GM10248 (cell line): ENCODE measurements around the gene SGIP1.
"Not testable (repeated sequence)": the region's sequence is repeated elsewhere in the genome, so short reads cannot be mapped to it uniquely, and the experiment has no call there.

Source experiments
- CTCF ChIA-PET: fragments of 300-600 bp; sonication (Branson Sonifier 250); formaldehyde crosslinking; extraction: SDS; loops from one replicate; lab custom pipeline; 2021; ENCODE audit warnings: antibody characterized with exemption; lab: Yijun Ruan, JAX
- POLR2A ChIA-PET: fragments of 350-650 bp; sonication (Branson Sonifier 250); formaldehyde crosslinking; extraction: SDS; loops from one replicate; lab custom pipeline; 2020; ENCODE audit warnings: antibody characterized with exemption; lab: Yijun Ruan, JAX
- DNase-seq: peaks from one replicate; pipeline ENCODE4 v3.0.0; 2012; ENCODE audit errors: extremely low spot score
- TF ChIP-seq, protein P1 (sequence below): IDR thresholded peaks from 2 replicates; pipeline ENCODE4 v1.5.1; 2012; ENCODE audit warnings: mild to moderate bottlenecking, low read depth; ENCODE audit errors: extremely low read depth, missing control alignments, control extremely low read depth

Gene SGIP1

DNA sequence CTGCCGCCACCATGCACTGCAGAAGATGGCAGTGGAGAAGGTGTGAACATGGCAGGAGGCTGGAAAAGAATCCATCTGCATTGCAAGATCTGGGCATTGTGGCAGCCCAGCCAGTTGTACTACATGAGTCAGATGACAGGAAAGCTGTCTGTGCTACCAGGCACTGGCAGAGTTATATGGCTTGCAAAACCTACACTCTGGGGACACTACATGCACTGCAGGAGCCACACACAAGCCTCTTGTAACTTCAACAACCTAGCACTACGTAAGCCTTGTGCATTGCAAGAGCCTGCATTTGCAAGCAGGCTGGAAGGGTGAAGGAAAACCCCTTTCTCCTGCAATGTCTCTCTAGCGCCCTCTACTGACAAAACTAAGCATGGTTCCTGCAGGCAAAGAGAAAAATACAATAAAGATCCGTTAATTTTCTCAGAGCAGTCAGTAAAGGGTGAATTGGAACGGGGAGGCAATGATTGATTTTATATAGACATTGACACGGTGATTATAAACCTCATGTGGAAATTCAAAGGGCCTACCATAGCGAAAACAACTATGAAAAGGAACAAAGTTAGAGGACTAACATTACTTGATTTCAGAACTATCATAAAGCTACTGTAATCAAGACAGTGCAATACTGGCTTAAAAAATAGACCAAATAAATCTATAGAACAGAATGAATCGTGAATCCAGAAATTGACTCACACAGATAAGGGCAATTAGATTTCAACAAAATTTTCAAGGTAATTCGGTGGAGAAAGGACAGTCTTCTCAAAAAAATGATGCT is 192.1 kb downstream of the SGIP1 start:
- peak; percentile 35 for DNase-seq
- ChIA-PET POLR2A (no interaction called here), CTCF (interaction anchor here (0.6 to 3.7 kb wide), 30 partner anchors 8 to 766 kb away, joined by 3 to 46 read pairs (median 4); no protein-coding TSS in a partner anchor)
- TF ChIP-seq, protein P1, sequence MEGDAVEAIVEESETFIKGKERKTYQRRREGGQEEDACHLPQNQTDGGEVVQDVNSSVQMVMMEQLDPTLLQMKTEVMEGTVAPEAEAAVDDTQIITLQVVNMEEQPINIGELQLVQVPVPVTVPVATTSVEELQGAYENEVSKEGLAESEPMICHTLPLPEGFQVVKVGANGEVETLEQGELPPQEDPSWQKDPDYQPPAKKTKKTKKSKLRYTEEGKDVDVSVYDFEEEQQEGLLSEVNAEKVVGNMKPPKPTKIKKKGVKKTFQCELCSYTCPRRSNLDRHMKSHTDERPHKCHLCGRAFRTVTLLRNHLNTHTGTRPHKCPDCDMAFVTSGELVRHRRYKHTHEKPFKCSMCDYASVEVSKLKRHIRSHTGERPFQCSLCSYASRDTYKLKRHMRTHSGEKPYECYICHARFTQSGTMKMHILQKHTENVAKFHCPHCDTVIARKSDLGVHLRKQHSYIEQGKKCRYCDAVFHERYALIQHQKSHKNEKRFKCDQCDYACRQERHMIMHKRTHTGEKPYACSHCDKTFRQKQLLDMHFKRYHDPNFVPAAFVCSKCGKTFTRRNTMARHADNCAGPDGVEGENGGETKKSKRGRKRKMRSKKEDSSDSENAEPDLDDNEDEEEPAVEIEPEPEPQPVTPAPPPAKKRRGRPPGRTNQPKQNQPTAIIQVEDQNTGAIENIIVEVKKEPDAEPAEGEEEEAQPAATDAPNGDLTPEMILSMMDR, result peak; percentile 92

DNA sequence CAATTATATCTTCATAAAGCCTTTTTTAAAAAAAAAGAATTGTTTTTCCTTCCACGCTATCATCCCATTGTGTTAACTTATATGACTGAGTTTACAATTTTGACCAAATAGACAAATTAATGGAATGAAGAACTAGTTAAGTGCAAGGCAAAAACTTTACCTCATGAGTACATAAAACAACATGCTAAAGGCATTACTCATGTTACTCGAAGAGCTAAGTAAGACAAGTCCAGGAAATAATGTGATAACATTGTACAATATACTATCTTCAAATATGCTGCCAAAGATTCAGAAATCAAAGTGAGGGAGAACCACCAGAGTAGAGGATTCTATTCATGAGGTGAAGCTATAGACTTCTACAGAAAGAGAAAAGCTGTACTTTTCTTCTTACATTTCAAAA is 194.1 kb downstream of the SGIP1 start:
- DNase-seq, result no peak
- TF ChIP-seq, protein P1, result no peak
- ChIA-PET POLR2A (no interaction called here), CTCF (interaction anchor here (3.7 kb wide), 1 partner anchor 11 kb away, joined by 46 read pairs; no protein-coding TSS in a partner anchor)

DNA sequence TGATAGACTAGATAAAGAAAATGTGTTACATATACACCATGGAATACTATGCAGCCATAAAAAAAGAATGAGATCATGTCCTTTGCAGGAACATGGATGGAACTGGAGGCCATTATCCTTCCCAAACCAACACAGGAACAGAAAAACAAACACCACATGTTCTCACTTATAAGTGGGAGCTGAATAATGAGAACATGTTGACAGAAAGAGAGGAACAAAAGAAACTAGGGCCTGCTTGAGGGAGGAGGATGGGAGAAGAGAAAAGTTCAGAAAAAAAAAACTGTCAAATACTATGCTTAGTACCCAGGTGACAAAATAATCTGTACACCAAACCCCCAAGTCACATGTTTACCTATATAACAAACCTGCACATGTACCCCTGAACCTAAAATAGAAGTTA is 194.8 kb downstream of the SGIP1 start:
- CTCF ChIA-PET, result interaction anchor here (1.3 kb wide), 1 partner anchor 30 kb away, joined by 3 read pairs; no protein-coding TSS in a partner anchor
- DNase-seq, POLR2A ChIA-PET: not testable (repeated sequence)

DNA sequence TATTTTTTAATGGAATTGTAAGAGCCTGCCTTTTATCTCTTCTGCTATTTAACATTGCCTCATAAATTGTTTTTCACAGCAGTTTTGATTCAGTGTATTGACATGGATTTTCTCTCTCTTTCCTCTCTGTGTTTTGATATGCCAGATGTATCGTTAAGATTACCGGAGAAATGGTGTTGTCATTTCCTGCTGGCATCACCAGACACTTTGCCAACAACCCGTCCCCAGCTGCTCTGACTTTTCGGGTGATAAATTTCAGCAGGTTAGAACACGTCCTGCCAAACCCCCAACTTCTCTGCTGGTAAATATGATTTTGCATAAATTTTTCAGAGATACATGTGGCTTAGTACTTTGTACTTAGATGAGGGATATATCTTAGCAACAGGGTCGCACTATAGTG is 195.2 kb downstream of the SGIP1 start:
- TF ChIP-seq, protein P1, result no peak
- ChIA-PET POLR2A (no interaction called here), CTCF (interaction anchor here (1.3 kb wide), 1 partner anchor 30 kb away, joined by 3 read pairs; no protein-coding TSS in a partner anchor)
- DNase-seq, result no peak

DNA sequence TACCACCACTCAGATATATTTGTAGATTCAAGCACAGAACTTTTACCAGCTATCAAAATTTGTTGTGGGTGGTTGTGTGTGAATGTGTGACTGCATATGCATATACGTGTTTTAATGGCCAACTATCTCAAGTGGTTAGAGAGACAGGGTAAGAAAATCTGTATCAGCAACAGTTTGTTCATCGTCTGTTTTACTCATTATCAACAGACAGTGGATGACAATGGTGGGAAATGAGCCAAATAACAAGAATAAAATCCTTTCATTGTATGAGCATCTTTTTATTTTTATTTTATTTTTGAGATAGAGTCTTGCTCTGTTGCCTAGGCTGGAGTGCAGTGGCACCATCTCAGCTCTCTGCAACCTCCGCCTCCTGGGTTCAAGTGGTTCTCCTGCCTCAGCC is 195.6 kb downstream of the SGIP1 start:
- CTCF ChIA-PET, result interaction anchor here (1.3 kb wide), 1 partner anchor 30 kb away, joined by 3 read pairs; no protein-coding TSS in a partner anchor
- TF ChIP-seq, protein P1, result no peak
- no peak for DNase-seq
- POLR2A ChIA-PET, result no interaction called here

DNA sequence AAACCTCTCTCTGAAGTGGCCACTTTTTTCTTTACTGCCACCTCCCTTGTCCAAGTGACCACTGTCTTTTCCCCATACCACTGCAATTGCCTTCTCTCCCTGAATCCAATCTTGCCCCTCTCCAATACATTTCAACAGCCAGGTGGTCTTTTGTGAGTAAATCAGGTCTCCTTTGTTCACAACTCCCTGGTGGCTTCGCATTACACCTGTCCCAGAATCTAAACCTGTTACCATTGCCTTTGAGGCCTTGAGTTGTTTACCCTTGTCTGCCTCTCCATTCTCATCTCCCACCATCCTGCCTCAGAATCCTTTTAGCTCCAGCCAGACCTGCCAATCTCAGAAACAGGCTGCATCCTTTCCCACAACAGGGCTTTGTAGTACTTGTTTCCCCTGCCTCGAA is 196.5 kb downstream of the SGIP1 start:
- TF ChIP-seq, protein P1, result no peak
- POLR2A ChIA-PET, result no interaction called here
- DNase-seq, result no peak
- CTCF ChIA-PET, result no interaction called here

DNA sequence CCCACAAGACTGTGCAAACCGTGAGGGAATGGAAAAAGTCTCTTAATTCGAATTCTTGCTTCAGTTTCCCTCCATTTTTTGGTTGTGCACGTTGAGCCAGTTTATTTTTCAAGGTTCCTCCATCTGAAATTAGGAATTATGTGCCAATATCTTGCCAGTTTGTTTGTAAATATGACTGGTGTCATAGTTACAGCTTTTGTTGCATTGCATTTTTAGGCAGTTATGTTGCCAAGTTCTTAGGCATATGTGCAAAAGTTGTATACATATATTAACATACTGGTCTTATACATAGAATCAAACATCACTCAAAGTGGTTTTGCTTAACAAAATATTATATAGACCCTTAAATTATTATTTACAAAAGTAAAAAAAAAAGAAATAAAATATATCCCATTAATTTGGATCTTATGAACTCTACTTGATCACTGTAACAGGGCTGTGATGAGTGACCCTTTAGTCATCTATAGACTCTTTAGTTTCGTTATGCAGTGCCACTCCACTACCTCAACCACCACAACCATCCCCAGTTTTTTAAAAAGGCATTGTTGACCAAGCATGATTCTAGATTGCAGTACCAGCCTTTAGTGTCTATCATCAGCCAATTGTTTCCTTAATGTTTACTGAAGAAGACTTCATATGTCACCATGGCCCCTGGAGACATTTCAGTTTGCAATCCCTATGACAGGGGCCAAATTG is 197.4 kb downstream of the SGIP1 start:
- CTCF ChIA-PET, result no interaction called here
- no peak for DNase-seq
- POLR2A ChIA-PET, result no interaction called here
- TF ChIP-seq, protein P1, result no peak
